H1 (cell line): Measurements from ENCODE around the gene FLNC. TPM values are rescaled to one million over a fixed set of nuclear protein-coding genes. Genes with fewer than 3 reads are reported as not detected.

Experiments
- CTCF ChIA-PET: fragments of 300-600 bp; sonication (Branson Sonifier 250); formaldehyde crosslinking; loops from one replicate; lab custom pipeline; 2021; ENCODE audit not compliant: partially characterized antibody; lab: Charles Lee
- POLR2A ChIA-PET: fragments of 300-600 bp; sonication (Branson Sonifier 250); formaldehyde crosslinking; loops from one replicate; lab custom pipeline; 2021; ENCODE audit warnings: inconsistent platforms; ENCODE audit not compliant: partially characterized antibody; lab: Charles Lee
- DNase-seq, 2 experiments: peaks; one replicate each; pipeline versions ENCODE4 v3.0.0 to v3.0.0-alpha.2; 2010 to 2022; ENCODE audit warnings: low spot score in 2 of 2, low read depth in 1 of 2, mixed read lengths in 1 of 2
- FAIRE-seq: peaks from 2 replicates; lab custom pipeline; 2011; peaks lifted over from hg19 to GRCh38; lab: Jason Lieb, UNC
- H2AFZ ChIP-seq: 2 replicates; pipeline ENCODE4 v1.8.1; 2012; ENCODE audit warnings: low read length, inconsistent platforms
- H2AK5ac ChIP-seq: 2 replicates; pipeline ENCODE4 v1.6.1; 2013; ENCODE audit warnings: low read depth, low read length
- H2BK120ac ChIP-seq: replicated peaks from 2 replicates; pipeline ENCODE3; 2013; ENCODE audit warnings: low read depth, low read length, inconsistent platforms
- H2BK12ac ChIP-seq: 2 replicates; pipeline ENCODE4 v1.6.1; 2013; ENCODE audit warnings: low read depth, low read length
- H2BK15ac ChIP-seq: 2 replicates; pipeline ENCODE4 v1.6.1; 2013; ENCODE audit warnings: low read length
- H2BK20ac ChIP-seq: 2 replicates; pipeline ENCODE4 v1.6.1; 2013; ENCODE audit warnings: low read length
- H2BK5ac ChIP-seq: 2 replicates; pipeline ENCODE4 v1.6.1; 2013; ENCODE audit warnings: low read depth, low read length
- H3K14ac ChIP-seq: 2 replicates; pipeline ENCODE4 v1.6.1; 2013; ENCODE audit warnings: inconsistent platforms; ENCODE audit not compliant: insufficient read length
- H3K18ac ChIP-seq: 2 replicates; pipeline ENCODE4 v1.6.1; 2013; ENCODE audit warnings: low read length; ENCODE audit errors: extremely low read depth
- H3K23ac ChIP-seq: 2 replicates; pipeline ENCODE4 v1.6.1; 2013; ENCODE audit warnings: inconsistent platforms; ENCODE audit not compliant: insufficient read length
- H3K23me2 ChIP-seq: 2 replicates; pipeline ENCODE4 v1.6.1; 2013; ENCODE audit warnings: low read depth, low read length
- H3K27ac ChIP-seq: 2 replicates; pipeline ENCODE4 v1.6.1; 2011; ENCODE audit warnings: low read depth, low read length, inconsistent platforms
- H3K27me3 ChIP-seq, 4 experiments: replicated peaks in 1 of 4; 1 replicate in 1 of 4; 2 replicates in 3 of 4; pipeline versions ENCODE4 v1.6.1 to v1.8.1; 2011 to 2013; ENCODE audit warnings: low read length in 3 of 4, mild to moderate bottlenecking in 3 of 4, inconsistent platforms in 2 of 4, mixed read lengths in 2 of 4, moderate library complexity in 1 of 4; ENCODE audit not compliant: control insufficient read depth in 3 of 4, insufficient read depth in 3 of 4; ENCODE audit errors: extremely low read depth in 1 of 4
- H3K36me3 ChIP-seq, 4 experiments: 2 replicates each; pipeline versions ENCODE4 v1.6.1 to v1.8.1; 2011 to 2013; ENCODE audit warnings: mild to moderate bottlenecking in 4 of 4, low read length in 3 of 4, moderate library complexity in 2 of 4, control low read depth in 1 of 4, inconsistent platforms in 1 of 4; ENCODE audit not compliant: insufficient read depth in 4 of 4, control insufficient read depth in 2 of 4
- H3K4ac ChIP-seq: replicated peaks from 2 replicates; pipeline ENCODE3; 2013; ENCODE audit warnings: low read length, low read depth, mixed read lengths, inconsistent platforms; ENCODE audit not compliant: insufficient read length
- H3K4me1 ChIP-seq, 4 experiments: replicated peaks in 1 of 4; 1 replicate in 1 of 4; 2 replicates in 3 of 4; pipeline versions ENCODE4 v1.6.1 to v1.8.1; 2011 to 2013; ENCODE audit warnings: low read length in 3 of 4, inconsistent platforms in 2 of 4, mixed read lengths in 1 of 4; ENCODE audit not compliant: insufficient read depth in 4 of 4, control insufficient read depth in 3 of 4
- H3K4me2 ChIP-seq, 2 experiments: 2 replicates each; pipeline versions ENCODE4 v1.6.1 to v1.8.1; 2011 to 2013; ENCODE audit warnings: low read depth in 2 of 2, low read length in 2 of 2, control low read depth in 1 of 2, inconsistent platforms in 1 of 2, mild to moderate bottlenecking in 1 of 2; ENCODE audit not compliant: insufficient read depth in 1 of 2
- H3K4me3 ChIP-seq, 4 experiments: fragments of 200-600, 300-600 bp in 1 of 4; sonication (generic), shearing (Covaris generic), sonication (Bioruptor Twin) in 1 of 4; 2 replicates each; pipeline versions ENCODE4 v1.5.1 to v1.8.1; 2011 to 2016; ENCODE audit warnings: low read length in 4 of 4, low read depth in 3 of 4, control low read depth in 2 of 4, inconsistent platforms in 2 of 4, mild to moderate bottlenecking in 2 of 4, mixed read lengths in 1 of 4, moderate library complexity in 1 of 4; ENCODE audit not compliant: insufficient read depth in 2 of 4; ENCODE audit errors: extremely low read depth in 1 of 4
- H3K56ac ChIP-seq: replicated peaks from 2 replicates; pipeline ENCODE3; 2013; ENCODE audit warnings: low read depth, mild to moderate bottlenecking, mixed read lengths, low read length, inconsistent platforms; ENCODE audit not compliant: insufficient read length
- H3K79me1 ChIP-seq: 2 replicates; pipeline ENCODE4 v1.6.1; 2013; ENCODE audit warnings: low read depth, low read length, control low read depth
- H3K79me2 ChIP-seq, 2 experiments: 2 replicates each; pipeline versions ENCODE4 v1.6.1 to v1.8.1; 2012 to 2013; ENCODE audit warnings: low read length in 2 of 2, mild to moderate bottlenecking in 2 of 2, inconsistent platforms in 1 of 2; ENCODE audit not compliant: insufficient read depth in 2 of 2, control insufficient read depth in 1 of 2
- H3K9ac ChIP-seq, 4 experiments: replicated peaks in 1 of 4; 1 replicate in 1 of 4; 2 replicates in 3 of 4; pipeline versions ENCODE4 v1.6.1 to v1.8.1; 2011 to 2013; ENCODE audit warnings: low read depth in 3 of 4, low read length in 3 of 4, control low read depth in 2 of 4, mild to moderate bottlenecking in 2 of 4, moderate library complexity in 2 of 4, inconsistent platforms in 1 of 4; ENCODE audit errors: extremely low read depth in 1 of 4
- H3K9me3 ChIP-seq, 2 experiments: 2 replicates each; pipeline versions ENCODE4 v1.6.1 to v1.8.1; 2012 to 2013; ENCODE audit warnings: mild to moderate bottlenecking in 2 of 2, moderate library complexity in 2 of 2, control low read depth in 1 of 2, inconsistent platforms in 1 of 2, low read depth in 1 of 2, low read length in 1 of 2, mixed read lengths in 1 of 2; ENCODE audit not compliant: insufficient read depth in 2 of 2
- H4K20me1 ChIP-seq, 2 experiments: replicated peaks in 1 of 2; 2 replicates each; pipeline versions ENCODE3 to v1.8.1; 2011 to 2013; ENCODE audit warnings: inconsistent platforms in 2 of 2, low read length in 2 of 2, mild to moderate bottlenecking in 1 of 2; ENCODE audit not compliant: insufficient read depth in 2 of 2, control insufficient read depth in 1 of 2
- H4K5ac ChIP-seq: 2 replicates; pipeline ENCODE4 v1.6.1; 2013; ENCODE audit warnings: low read length, low read depth, mixed read lengths, inconsistent platforms; ENCODE audit not compliant: insufficient read length
- H4K8ac ChIP-seq: 2 replicates; pipeline ENCODE4 v1.8.0; 2013; ENCODE audit warnings: mild to moderate bottlenecking, moderate library complexity, low read length, inconsistent platforms; ENCODE audit not compliant: insufficient read depth; ENCODE audit errors: extremely low read depth
- H4K91ac ChIP-seq: replicated peaks from 2 replicates; pipeline ENCODE3; 2013; ENCODE audit warnings: low read length, mixed read lengths, inconsistent platforms; ENCODE audit not compliant: insufficient read length
- BACH1 ChIP-seq: IDR thresholded peaks from 2 replicates; pipeline ENCODE4 v1.6.1; 2012; ENCODE audit warnings: low read length, improper control_type of control experiment
- GABPA ChIP-seq: IDR thresholded peaks from 2 replicates; pipeline ENCODE4 v1.6.1; 2011; ENCODE audit warnings: mild to moderate bottlenecking, low read length, moderate library complexity, borderline replicate concordance; ENCODE audit not compliant: insufficient read depth
- NANOG ChIP-seq: IDR thresholded peaks from 2 replicates; pipeline ENCODE4 v1.6.1; 2011; ENCODE audit warnings: low read length, low read depth, mild to moderate bottlenecking, inconsistent platforms; ENCODE audit not compliant: insufficient read depth, poor library complexity, severe bottlenecking
- POLR2AphosphoS5 ChIP-seq: IDR thresholded peaks from 2 replicates; pipeline ENCODE4 v1.6.1; 2011; ENCODE audit warnings: low read depth, low read length
- RAD21 ChIP-seq, 2 experiments: IDR thresholded peaks in 1 of 2; conservative IDR thresholded peaks in 1 of 2; 2 replicates each; pipeline ENCODE4 v1.6.1; 2011; ENCODE audit warnings: low read depth in 2 of 2, low read length in 2 of 2, improper control_type of control experiment in 1 of 2, inconsistent platforms in 1 of 2, mild to moderate bottlenecking in 1 of 2, moderate library complexity in 1 of 2
- SIX5 ChIP-seq: IDR thresholded peaks from 2 replicates; pipeline ENCODE4 v1.6.1; 2011; ENCODE audit warnings: mild to moderate bottlenecking, low read depth, low read length
- TBP ChIP-seq: IDR thresholded peaks from 2 replicates; pipeline ENCODE4 v1.6.1; 2011; ENCODE audit warnings: low read depth, low read length, improper control_type of control experiment
- WGBS, 2 experiments: shearing (Covaris generic) in 1 of 2; methylation state at CpG; one replicate each; pipeline versions ENCODE4 v1.1.6 to v1.1.7; 2013 to 2015; ENCODE audit warnings: low lambda C conversion rate in 2 of 2, mixed read lengths in 2 of 2, inconsistent platforms in 1 of 2, low coverage in 1 of 2, missing lambda C conversion rate in 1 of 2; ENCODE audit not compliant: insufficient replicate concordance in 2 of 2, insufficient coverage in 1 of 2, insufficient read length in 1 of 2; ENCODE audit errors: extremely low coverage in 1 of 2, missing lambda C conversion rate in 1 of 2; 5-methylcytosine and 5-hydroxymethylcytosine counted together
- polyA plus RNA-seq, 7 experiments: library from polyadenylated mRNA; depleted of rRNA in 3 of 7; stranded (reverse) in 5 of 7; unstranded in 2 of 7; fragments of >200 nt in 5 of 7; fragments of 200-250 nt in 2 of 7; gene quantifications; 1 replicate in 5 of 7; 2 replicates in 1 of 7; 4 replicates in 1 of 7; pipeline versions ENCODE4 v1.2.1 to v1.2.3, GENCODE V29; 2011 to 2013; ENCODE audit warnings: missing spikeins in 2 of 7, mixed read lengths in 2 of 7
- total RNA-seq: library from RNA; stranded (reverse); fragmentation: NEBNext Ultra II Directional; extraction: Animal tissue kit (Norgen Biotek cat#: 25700); gene quantifications from 2 replicates; pipeline ENCODE4 v1.2.1, GENCODE V29; 2021
- TF ChIP-seq, protein P1 (sequence below), 3 experiments: IDR thresholded peaks; 1 replicate in 2 of 3; 2 replicates in 1 of 3; pipeline versions ENCODE4 v1.5.1 to v1.6.1; 2011; ENCODE audit warnings: low read length in 3 of 3, mild to moderate bottlenecking in 3 of 3, inconsistent platforms in 2 of 3, low read depth in 1 of 3, moderate library complexity in 1 of 3; ENCODE audit not compliant: insufficient read depth in 1 of 3; ENCODE audit errors: control extremely low read depth in 1 of 3

The FLNC gene
- total and polyA plus RNA-seq, 2 of the 8 experiments (the other 6 are each of a cell fraction or from before 2014, with no cell fraction given): 1.9 to 10.7 TPM

DNA sequence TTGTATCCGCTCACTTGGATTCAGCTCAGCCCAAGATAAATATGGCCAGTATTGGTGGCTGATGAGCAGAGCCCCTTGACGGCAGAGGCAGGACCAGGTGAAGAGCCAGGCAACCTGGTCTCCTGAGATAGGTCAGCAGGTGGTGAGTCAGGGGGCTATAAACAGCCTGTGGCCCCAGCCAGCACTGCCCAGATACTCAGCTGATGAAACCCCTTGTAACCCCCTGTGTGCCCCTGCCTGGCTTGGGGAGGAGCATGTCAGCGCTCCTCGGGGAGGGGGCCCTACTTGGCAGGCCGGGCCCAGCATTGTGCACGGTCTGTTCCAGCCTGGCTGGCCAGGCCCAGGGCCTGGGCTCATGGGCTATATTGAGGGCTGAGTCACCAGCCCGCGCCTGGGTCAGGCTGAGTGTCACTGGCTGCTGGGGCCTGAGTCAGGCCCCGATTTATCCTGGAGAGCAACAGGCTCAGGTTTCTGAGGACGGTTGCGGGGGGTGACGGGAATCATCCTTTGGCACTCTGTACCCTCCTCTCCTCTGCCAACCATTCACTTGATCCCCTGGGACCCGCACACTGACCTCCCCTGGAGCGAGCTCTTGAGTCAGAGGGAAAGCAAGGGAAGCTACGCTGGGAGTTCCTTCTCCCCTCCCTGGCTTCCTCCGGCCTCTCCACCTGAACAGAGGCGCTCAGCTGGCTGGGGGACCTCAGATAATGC is 2.8 kb upstream of the FLNC start:
- Histone ChIP-seq H3K23me2 (peaks cover 17% of the 10 kb centered on the region), H3K4me1 (peaks cover 3 to 38% (median 19%) of the 10 kb centered on the region in 4 experiments), H2AFZ (no peak overlapping the region), H3K9me3 (no peaks in the 10 kb centered on the region), H3K27ac (no peak overlapping the region), H3K56ac (no peak overlapping the region), H4K20me1 (no peaks in the 10 kb centered on the region), H3K23ac (no peak overlapping the region), H3K4me3 (no peak overlapping the region), H3K36me3 (no peaks in the 10 kb centered on the region), H2BK15ac (0 out of 2 replicates have a peak overlapping the region, but pooled peaks have one; percentile 50), H4K5ac (no peak overlapping the region), H3K79me2 (no peaks in the 10 kb centered on the region), H3K18ac (peak overlapping the region; percentile 36; the same call in 1 of the 2 replicates), H2BK20ac (no peak overlapping the region), H2BK5ac (peak overlapping the region; percentile 28; the same call in 1 of the 2 replicates), H3K14ac (no peak overlapping the region), H3K4me2 (no peak overlapping the region), H3K9ac (no peak overlapping the region), H2BK120ac (no peak overlapping the region), H4K8ac (peak overlapping the region; percentile 39), H2AK5ac (peak overlapping the region; percentile 91; the same call in 1 of the 2 replicates), H3K79me1 (no peaks in the 10 kb centered on the region), H4K91ac (no peak overlapping the region), H3K27me3 (peaks cover 8 to 27% (median 27%) of the 10 kb centered on the region in 4 experiments; a peak in 6 of 7 replicates), H2BK12ac (no peak overlapping the region; the same call in 1 of the 2 replicates), H3K4ac (no peak overlapping the region)
- no peak for FAIRE-seq
- CTCF ChIA-PET: interaction anchor here (0.7 to 3.2 kb wide), 16 partner anchors 9 to 365 kb away, joined by 3 to 12 read pairs (median 4); no protein-coding TSS in a partner anchor
- 83% methylated on average over 16 of the region's 17 CpGs; no CpG with 5 or more reads in 1 of the 2 experiments for WGBS, 2 experiments
- POLR2A ChIA-PET: interaction anchor here (0.7 to 2.2 kb wide), 8 partner anchors 8 to 71 kb away, joined by 3 to 6 read pairs (median 3); partner anchors contain the start of gene ATP6V1F
- no peak for DNase-seq
- TF ChIP-seq BACH1: 0 out of 2 replicates have a peak, but pooled peaks have one; percentile 17
- no peak for TF ChIP-seq GABPA
- no peak for TF ChIP-seq RAD21 (IDR thresholded peaks at IDR 0.05 in 1 of 2, conservative IDR thresholded peaks at IDR 0.05 in 1 of 2; ENCODE audit: low read depth in 2 of 2, low read length in 2 of 2)
- no peak for TF ChIP-seq SIX5
- TF ChIP-seq, protein P1, sequence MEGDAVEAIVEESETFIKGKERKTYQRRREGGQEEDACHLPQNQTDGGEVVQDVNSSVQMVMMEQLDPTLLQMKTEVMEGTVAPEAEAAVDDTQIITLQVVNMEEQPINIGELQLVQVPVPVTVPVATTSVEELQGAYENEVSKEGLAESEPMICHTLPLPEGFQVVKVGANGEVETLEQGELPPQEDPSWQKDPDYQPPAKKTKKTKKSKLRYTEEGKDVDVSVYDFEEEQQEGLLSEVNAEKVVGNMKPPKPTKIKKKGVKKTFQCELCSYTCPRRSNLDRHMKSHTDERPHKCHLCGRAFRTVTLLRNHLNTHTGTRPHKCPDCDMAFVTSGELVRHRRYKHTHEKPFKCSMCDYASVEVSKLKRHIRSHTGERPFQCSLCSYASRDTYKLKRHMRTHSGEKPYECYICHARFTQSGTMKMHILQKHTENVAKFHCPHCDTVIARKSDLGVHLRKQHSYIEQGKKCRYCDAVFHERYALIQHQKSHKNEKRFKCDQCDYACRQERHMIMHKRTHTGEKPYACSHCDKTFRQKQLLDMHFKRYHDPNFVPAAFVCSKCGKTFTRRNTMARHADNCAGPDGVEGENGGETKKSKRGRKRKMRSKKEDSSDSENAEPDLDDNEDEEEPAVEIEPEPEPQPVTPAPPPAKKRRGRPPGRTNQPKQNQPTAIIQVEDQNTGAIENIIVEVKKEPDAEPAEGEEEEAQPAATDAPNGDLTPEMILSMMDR (IDR thresholded peaks at IDR 0.05; ENCODE audit: control extremely low read depth in 1 of 3, insufficient read depth in 1 of 3, low read depth in 1 of 3, low read length in 3 of 3): no peak
- TF ChIP-seq NANOG: no peak
- TF ChIP-seq TBP: 0 out of 2 replicates have a peak, but pooled peaks have one; percentile 27
- no peak for TF ChIP-seq POLR2AphosphoS5
